Measurements from ENCODE around the gene ATF6. TPM values are rescaled to one million over a fixed set of nuclear protein-coding genes. Genes with fewer than 3 reads are reported as not detected.

ATF6 gene
- total RNA-seq, 1 donor from 2014 or later: 21.1 TPM

GRCh38 chr1:161945306-161946060 is 179.4 kb downstream of the ATF6 start:
- DNase-seq (ENCODE audit: extremely low spot score in 2 of 2): no peak
- intact Hi-C loops (cut with DNase I): no loop called here
- Histone ChIP-seq H3K4me1 (peaks cover 31% of the 10 kb centered on the region), H3K4me3 (no peak overlapping the region), H3K36me3 (peaks cover 0 to 9% of the 10 kb centered on the region in 2 donors), H3K27me3 (no peaks in the 10 kb centered on the region), H3K9me3 (no peaks in the 10 kb centered on the region), H3K27ac (no peak overlapping the region)
- no peak for TF ChIP-seq CTCF (IDR thresholded peaks at IDR 0.05)
- TF ChIP-seq POLR2AphosphoS5 (IDR thresholded peaks at IDR 0.05; ENCODE audit: insufficient read depth in 1 of 2, low read depth in 1 of 2): no peak
- no peak for TF ChIP-seq POLR2A (IDR thresholded peaks at IDR 0.05)

DNA sequence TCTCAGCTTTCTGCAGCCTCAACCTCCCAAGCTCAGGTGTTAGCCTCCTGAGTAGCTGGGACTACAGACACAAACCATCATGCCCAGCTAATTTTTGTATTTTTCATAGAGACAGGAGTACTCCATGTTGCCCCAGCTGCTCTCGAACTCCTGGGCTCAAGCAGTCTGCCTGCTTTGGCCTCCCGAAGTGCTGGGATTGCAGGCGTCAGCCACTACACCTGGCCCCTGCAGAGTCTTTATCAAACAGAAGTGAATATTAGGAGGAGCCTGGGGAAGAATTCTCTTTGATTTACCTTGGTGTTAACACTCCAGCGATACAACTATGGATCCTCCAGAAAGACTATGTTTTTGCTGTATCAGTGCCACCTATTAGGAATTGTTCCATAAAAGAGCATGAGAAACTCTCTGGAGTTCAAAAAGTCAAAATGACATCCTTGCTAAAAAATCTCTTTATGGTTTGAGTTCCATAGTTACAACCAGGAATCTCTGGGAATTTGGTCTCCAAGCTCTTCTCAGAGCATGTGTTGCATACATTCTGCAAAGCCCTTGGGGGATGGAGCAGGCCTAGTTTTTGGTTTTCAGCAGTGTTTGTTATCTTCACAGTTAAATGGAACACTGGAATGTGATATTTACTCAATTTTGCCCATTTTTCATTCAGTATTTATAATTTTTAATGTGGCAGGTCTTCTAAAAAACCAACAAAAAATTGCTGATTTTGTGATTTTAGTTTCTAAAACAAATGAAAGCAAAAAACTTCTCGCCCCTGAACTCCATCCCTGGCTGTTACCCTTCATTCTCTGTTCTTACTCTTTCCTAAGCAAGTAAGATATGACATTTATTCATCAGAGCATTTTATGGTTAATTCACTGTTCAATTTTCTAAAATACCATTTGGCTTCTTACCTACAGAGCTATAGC is 180.2 kb downstream of the ATF6 start:
- no peaks in the 10 kb centered on the region for H3K27me3 ChIP-seq
- no peak for DNase-seq (ENCODE audit: extremely low spot score in 2 of 2)
- H3K36me3 ChIP-seq: peaks cover 0 to 9% of the 10 kb centered on the region in 2 donors
- H3K4me3 ChIP-seq: no peak overlapping the region
- intact Hi-C loops (cut with DNase I): no loop called here
- H3K27ac ChIP-seq: no peak overlapping the region
- TF ChIP-seq POLR2AphosphoS5 (IDR thresholded peaks at IDR 0.05; ENCODE audit: insufficient read depth in 1 of 2, low read depth in 1 of 2): no peak
- no peak for TF ChIP-seq CTCF (IDR thresholded peaks at IDR 0.05)
- TF ChIP-seq POLR2A (IDR thresholded peaks at IDR 0.05): no peak
- H3K4me1 ChIP-seq: peaks cover 35% of the 10 kb centered on the region
- H3K9me3 ChIP-seq: no peaks in the 10 kb centered on the region

- TF ChIP-seq POLR2A (IDR thresholded peaks at IDR 0.05): no peak
- TF ChIP-seq POLR2AphosphoS5 (IDR thresholded peaks at IDR 0.05; ENCODE audit: insufficient read depth in 1 of 2, low read depth in 1 of 2): no peak
- no peak for TF ChIP-seq CTCF (IDR thresholded peaks at IDR 0.05)
- no peak for DNase-seq (ENCODE audit: extremely low spot score in 2 of 2)
- no peak overlapping the region for H3K4me3 ChIP-seq
- no peaks in the 10 kb centered on the region for H3K9me3 ChIP-seq
- H3K27ac ChIP-seq: no peak overlapping the region
- intact Hi-C loops (cut with DNase I): no loop called here
- H3K27me3 ChIP-seq: no peaks in the 10 kb centered on the region
- H3K36me3 ChIP-seq: peaks cover 0 to 6% of the 10 kb centered on the region in 2 donors
- peaks cover 35% of the 10 kb centered on the region for H3K4me1 ChIP-seq
These were observed 182.3 kb downstream of the ATF6 start for GRCh38 chr1:161948435-161948834.

DNA sequence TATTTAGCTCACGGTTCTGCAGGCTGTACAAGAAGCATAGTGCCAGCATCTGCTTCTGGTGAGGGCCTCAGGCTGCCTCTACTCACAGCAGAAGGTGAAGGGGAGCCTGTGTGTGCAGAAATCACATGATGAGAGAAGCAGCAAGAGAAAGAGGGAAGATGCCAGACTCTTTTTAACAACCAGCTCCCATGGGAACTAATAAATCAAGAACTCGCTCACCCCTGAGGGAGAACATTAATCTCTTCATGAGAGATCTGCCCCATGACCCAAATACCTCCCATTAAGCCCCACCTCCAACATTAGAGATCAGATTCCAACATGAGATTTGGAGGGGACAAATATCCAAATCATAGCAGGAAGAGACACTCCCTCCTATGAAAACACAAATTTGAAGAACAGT is 183.4 kb downstream of the ATF6 start:
- Histone ChIP-seq H3K36me3 (peaks cover 0 to 3% of the 10 kb centered on the region in 2 donors), H3K4me3 (no peak overlapping the region), H3K9me3 (no peaks in the 10 kb centered on the region), H3K27ac (no peak overlapping the region), H3K27me3 (no peaks in the 10 kb centered on the region), H3K4me1 (peaks cover 42% of the 10 kb centered on the region)
- DNase-seq (ENCODE audit: extremely low spot score in 2 of 2): no peak
- intact Hi-C loops (cut with DNase I): no loop called here
- TF ChIP-seq POLR2AphosphoS5 (IDR thresholded peaks at IDR 0.05; ENCODE audit: insufficient read depth in 1 of 2, low read depth in 1 of 2): no peak
- no peak for TF ChIP-seq CTCF (IDR thresholded peaks at IDR 0.05)
- TF ChIP-seq POLR2A (IDR thresholded peaks at IDR 0.05): no peak
